ENCODE data around the gene IL15RA. TPM values are rescaled to one million over a fixed set of nuclear protein-coding genes. Genes with fewer than 3 reads are reported as not detected.

Gene IL15RA
- total RNA-seq, result 1.9 and 3.5 TPM in 2 replicates

GRCh38 chr10:5977471-5978229 lies at the start of gene IL15RA:
Gene IL15RA, minus strand, starts transcription at chr10:5977543. Its CDS starts 51 bp downstream, at chr10:5977492.
- peak; percentile 42 for DNase-seq (ENCODE audit: low read depth)

GRCh38 chr10:6025683-6026255 lies 48.4 kb upstream of the IL15RA start:
- DNase-seq (ENCODE audit: low read depth), result no peak

GRCh38 chr10:6024334-6024682 lies 47.0 kb upstream of the IL15RA start:
- no peak for DNase-seq (ENCODE audit: low read depth)

- DNase-seq (ENCODE audit: low read depth), result no peak
Observed at GRCh38 chr10:6023661-6024333, 46.5 kb upstream of the IL15RA start.

GRCh38 chr10:6022660-6023059 lies 45.3 kb upstream of the IL15RA start:
- DNase-seq (ENCODE audit: low read depth), result no peak

- no peak for DNase-seq (ENCODE audit: low read depth)
Observed at GRCh38 chr10:6020826-6021225, 43.5 kb upstream of the IL15RA start.

- DNase-seq (ENCODE audit: low read depth), result no peak
Observed at GRCh38 chr10:6019796-6020195, 42.5 kb upstream of the IL15RA start.

GRCh38 chr10:6019010-6019782 lies 41.9 kb upstream of the IL15RA start:
- DNase-seq (ENCODE audit: low read depth), result no peak

GRCh38 chr10:6018422-6018821 lies 41.1 kb upstream of the IL15RA start:
- DNase-seq (ENCODE audit: low read depth), result no peak

GRCh38 chr10:6017781-6018354 lies 40.5 kb upstream of the IL15RA start:
- no peak for DNase-seq (ENCODE audit: low read depth)

- peak; percentile 42 for DNase-seq (ENCODE audit: low read depth)
Observed at GRCh38 chr10:6014241-6014761, 37.0 kb upstream of the IL15RA start.

GRCh38 chr10:6013413-6014192 lies 36.3 kb upstream of the IL15RA start:
- no peak for DNase-seq (ENCODE audit: low read depth)

GRCh38 chr10:6012121-6012905 lies 35.0 kb upstream of the IL15RA start:
- no peak for DNase-seq (ENCODE audit: low read depth)

GRCh38 chr10:6011558-6011957 lies 34.2 kb upstream of the IL15RA start:
- DNase-seq (ENCODE audit: low read depth), result no peak

- no peak for DNase-seq (ENCODE audit: low read depth)
Observed at GRCh38 chr10:6010569-6010968, 33.2 kb upstream of the IL15RA start.

GRCh38 chr10:6009961-6010360 lies 32.6 kb upstream of the IL15RA start:
- no peak for DNase-seq (ENCODE audit: low read depth)

GRCh38 chr10:6009150-6009549 lies 31.8 kb upstream of the IL15RA start:
- DNase-seq (ENCODE audit: low read depth), result peak; percentile 21

GRCh38 chr10:6008497-6009142 lies 31.3 kb upstream of the IL15RA start:
- DNase-seq (ENCODE audit: low read depth), result no peak

- no peak for DNase-seq (ENCODE audit: low read depth)
Observed at GRCh38 chr10:6006991-6007390, 29.6 kb upstream of the IL15RA start.

GRCh38 chr10:6006546-6006945 lies 29.2 kb upstream of the IL15RA start:
- no peak for DNase-seq (ENCODE audit: low read depth)

Data from renal cortical epithelial cell (primary cell).